Neural cell (in vitro differentiated cells): ENCODE measurements around the gene USP34. TPM values are rescaled to one million over a fixed set of nuclear protein-coding genes. Genes with fewer than 3 reads are reported as not detected.

Experiments used
- H2AFZ ChIP-seq: fragments of 200-600, 300-800 bp; sonication (generic), shearing (Covaris generic); 2 replicates; pipeline ENCODE4 v1.6.0; 2014; ENCODE audit warnings: low read depth, mild to moderate bottlenecking, antibody characterized with exemption, low read length, moderate library complexity
- H3F3A ChIP-seq: fragments of 200-600 bp; shearing (Covaris generic); 2 replicates; pipeline ENCODE4 v1.6.1; 2016; ENCODE audit warnings: mild to moderate bottlenecking, moderate library complexity, mixed read lengths, antibody characterized with exemption, low read length; ENCODE audit not compliant: insufficient read depth, poor library complexity, severe bottlenecking
- H3K27ac ChIP-seq: fragments of 200-600, 300-800 bp; sonication (generic), shearing (Covaris generic); 2 replicates; pipeline ENCODE4 v1.5.1; 2014; ENCODE audit warnings: mild to moderate bottlenecking, low read length, moderate library complexity
- H3K27me3 ChIP-seq: fragments of 300-800, 200-600 bp; sonication (generic), shearing (Covaris generic); 2 replicates; pipeline ENCODE4 v1.6.0; 2014; ENCODE audit warnings: mild to moderate bottlenecking, low read depth, low read length, moderate library complexity; ENCODE audit not compliant: insufficient read depth
- H3K36me3 ChIP-seq: fragments of 300-800, 200-600 bp; sonication (generic), shearing (Covaris generic); 2 replicates; pipeline ENCODE4 v1.5.1; 2014; ENCODE audit warnings: mild to moderate bottlenecking, antibody characterized with exemption, low read length, moderate library complexity; ENCODE audit not compliant: insufficient read depth
- H3K4me2 ChIP-seq: fragments of 300-800, 200-600 bp; sonication (generic), shearing (Covaris generic); 2 replicates; pipeline ENCODE4 v1.6.0; 2014; ENCODE audit warnings: mild to moderate bottlenecking, low read length
- H3K4me3 ChIP-seq: fragments of 300-800, 200-600 bp; sonication (generic), shearing (Covaris generic); 2 replicates; pipeline ENCODE4 v1.5.1; 2014; ENCODE audit warnings: mild to moderate bottlenecking, low read length, moderate library complexity
- H3K79me2 ChIP-seq: fragments of 200-600 bp; shearing (Covaris generic); replicated peaks from 2 replicates; pipeline ENCODE4 v1.6.0; 2014; ENCODE audit warnings: mild to moderate bottlenecking, low read length, moderate library complexity; ENCODE audit not compliant: insufficient read depth
- H3K9ac ChIP-seq: fragments of 300-800, 200-600 bp; sonication (generic), shearing (Covaris generic); 2 replicates; pipeline ENCODE4 v1.6.1; 2016; ENCODE audit warnings: mild to moderate bottlenecking, low read length, mixed read lengths
- H3K9me2 ChIP-seq: fragments of 200-600 bp; shearing (Covaris generic); 2 replicates; pipeline ENCODE4 v1.6.1; 2016; ENCODE audit warnings: mild to moderate bottlenecking, low read length, mixed read lengths; ENCODE audit not compliant: insufficient read depth
- H3K9me3 ChIP-seq: fragments of 200-600, 300-800 bp; sonication (generic), shearing (Covaris generic); 2 replicates; pipeline ENCODE4 v1.6.1; 2016; ENCODE audit warnings: mild to moderate bottlenecking, mixed run types, low read length, moderate library complexity, mixed read lengths
- H4K20me1 ChIP-seq: fragments of 200-600 bp; shearing (Covaris generic); 2 replicates; pipeline ENCODE4 v1.6.1; 2016; ENCODE audit warnings: mild to moderate bottlenecking, mixed run types; ENCODE audit not compliant: insufficient read depth
- CTCF ChIP-seq: fragments of 450-650 bp; IDR thresholded peaks from 2 replicates; pipeline ENCODE4 v1.5.1; 2014; ENCODE audit warnings: antibody characterized with exemption, mild to moderate bottlenecking, moderate library complexity; ENCODE audit not compliant: poor library complexity, severe bottlenecking
- EP300 ChIP-seq: fragments of 450-650 bp; conservative IDR thresholded peaks from 2 replicates; pipeline ENCODE4 v1.6.1; 2014; ENCODE audit warnings: antibody characterized with exemption, mild to moderate bottlenecking, moderate library complexity; ENCODE audit not compliant: poor library complexity, severe bottlenecking
- EZH2 ChIP-seq: fragments of 200-600, 300-800 bp; shearing (Covaris generic), sonication (generic); IDR thresholded peaks from 2 replicates; pipeline ENCODE4 v1.6.1; 2014; ENCODE audit warnings: antibody characterized with exemption, low read length, borderline replicate concordance, mild to moderate bottlenecking; ENCODE audit not compliant: insufficient read depth, poor library complexity, severe bottlenecking
- MXI1 ChIP-seq: fragments of 450-650 bp; conservative IDR thresholded peaks from 2 replicates; pipeline ENCODE4 v1.6.1; 2014; ENCODE audit warnings: antibody characterized with exemption, mild to moderate bottlenecking; ENCODE audit not compliant: poor library complexity, severe bottlenecking
- POLR2AphosphoS5 ChIP-seq: IDR thresholded peaks from 2 replicates; pipeline ENCODE4 v1.6.1; 2012
- RAD21 ChIP-seq: fragments of 450-650 bp; conservative IDR thresholded peaks from 2 replicates; pipeline ENCODE4 v1.6.1; 2014; ENCODE audit warnings: antibody characterized with exemption, mild to moderate bottlenecking, moderate library complexity
- REST ChIP-seq: IDR thresholded peaks from 2 replicates; pipeline ENCODE4 v1.6.1; 2012; ENCODE audit warnings: borderline replicate concordance
- SMC3 ChIP-seq: fragments of 450-650 bp; conservative IDR thresholded peaks from 2 replicates; pipeline ENCODE4 v1.6.1; 2014; ENCODE audit warnings: antibody characterized with exemption, mild to moderate bottlenecking, moderate library complexity; ENCODE audit not compliant: poor library complexity
- TAF1 ChIP-seq: IDR thresholded peaks from 2 replicates; pipeline ENCODE4 v1.6.1; 2012; ENCODE audit warnings: low read depth
- polyA plus RNA-seq: library from polyadenylated mRNA; depleted of rRNA; stranded (reverse); fragments of >200 nt; gene quantifications from 2 replicates; pipeline ENCODE4 v1.2.3, GENCODE V29; 2014

The USP34 gene
- polyA plus RNA-seq, 1 donor from 2014 or later: 87.9 TPM

- Histone ChIP-seq H3F3A (no peaks in the 10 kb centered on the region), H3K79me2 (no peaks in the 10 kb centered on the region), H3K4me3 (no peak overlapping the region), H4K20me1 (no peaks in the 10 kb centered on the region), H3K4me2 (no peak overlapping the region), H3K27ac (no peak overlapping the region), H3K36me3 (no peaks in the 10 kb centered on the region), H2AFZ (no peak overlapping the region), H3K9me3 (no peaks in the 10 kb centered on the region), H3K9me2 (no peaks in the 10 kb centered on the region), H3K27me3 (no peaks in the 10 kb centered on the region), H3K9ac (no peak overlapping the region)
- TF ChIP-seq CTCF (no peak), REST (no peak), MXI1 (no peak), TAF1 (no peak), EP300 (no peak), SMC3 (no peak), EZH2 (no peak), POLR2AphosphoS5 (no peak), RAD21 (no peak)
Measured at GRCh38 chr2:61277756-61278155, 193.1 kb downstream of the USP34 start.

GRCh38 chr2:61275575-61276184 lies 195.2 kb downstream of the USP34 start:
- Histone ChIP-seq H3K27me3 (no peaks in the 10 kb centered on the region), H3K36me3 (no peaks in the 10 kb centered on the region)
- TF ChIP-seq CTCF (no peak), EZH2 (no peak), TAF1 (no peak), SMC3 (no peak), REST (no peak), EP300 (no peak), RAD21 (no peak), POLR2AphosphoS5 (no peak), MXI1 (no peak)

More at GRCh38 chr2:61275575-61276184, 195.2 kb downstream of the USP34 start:
- no peaks in the 10 kb centered on the region for H3F3A ChIP-seq
- H3K9me3 ChIP-seq: no peaks in the 10 kb centered on the region
- no peaks in the 10 kb centered on the region for H3K79me2 ChIP-seq
- H2AFZ ChIP-seq: no peak overlapping the region
- no peak overlapping the region for H3K4me3 ChIP-seq
- H3K27ac ChIP-seq: no peak overlapping the region
- H3K4me2 ChIP-seq: no peak overlapping the region
- H3K9ac ChIP-seq: no peak overlapping the region
- no peaks in the 10 kb centered on the region for H3K9me2 ChIP-seq
- no peaks in the 10 kb centered on the region for H4K20me1 ChIP-seq
